Measurements from ENCODE around the gene DGCR2.

DNA sequence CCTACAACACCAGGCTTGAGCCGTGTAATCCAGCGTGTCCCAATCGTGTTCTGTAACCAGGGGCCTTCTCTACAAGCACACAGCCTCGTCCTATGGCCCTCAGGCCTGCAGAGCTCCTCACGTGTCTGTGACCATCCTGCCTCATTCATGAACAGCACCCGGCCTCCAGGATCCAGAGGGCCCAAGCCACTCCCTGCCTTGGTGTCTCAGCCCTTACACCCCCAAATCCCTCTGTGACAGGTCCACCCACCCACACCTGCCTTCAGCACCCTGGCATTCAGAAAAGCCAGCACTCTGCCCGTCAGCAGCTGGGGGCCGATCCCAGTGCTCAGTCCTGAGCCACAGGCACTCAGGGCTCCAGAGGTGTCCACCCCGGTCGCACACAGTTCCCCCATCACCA, 14.7 kb upstream of the DGCR2 start:
- TF ChIP-seq, protein P1, sequence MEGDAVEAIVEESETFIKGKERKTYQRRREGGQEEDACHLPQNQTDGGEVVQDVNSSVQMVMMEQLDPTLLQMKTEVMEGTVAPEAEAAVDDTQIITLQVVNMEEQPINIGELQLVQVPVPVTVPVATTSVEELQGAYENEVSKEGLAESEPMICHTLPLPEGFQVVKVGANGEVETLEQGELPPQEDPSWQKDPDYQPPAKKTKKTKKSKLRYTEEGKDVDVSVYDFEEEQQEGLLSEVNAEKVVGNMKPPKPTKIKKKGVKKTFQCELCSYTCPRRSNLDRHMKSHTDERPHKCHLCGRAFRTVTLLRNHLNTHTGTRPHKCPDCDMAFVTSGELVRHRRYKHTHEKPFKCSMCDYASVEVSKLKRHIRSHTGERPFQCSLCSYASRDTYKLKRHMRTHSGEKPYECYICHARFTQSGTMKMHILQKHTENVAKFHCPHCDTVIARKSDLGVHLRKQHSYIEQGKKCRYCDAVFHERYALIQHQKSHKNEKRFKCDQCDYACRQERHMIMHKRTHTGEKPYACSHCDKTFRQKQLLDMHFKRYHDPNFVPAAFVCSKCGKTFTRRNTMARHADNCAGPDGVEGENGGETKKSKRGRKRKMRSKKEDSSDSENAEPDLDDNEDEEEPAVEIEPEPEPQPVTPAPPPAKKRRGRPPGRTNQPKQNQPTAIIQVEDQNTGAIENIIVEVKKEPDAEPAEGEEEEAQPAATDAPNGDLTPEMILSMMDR (IDR thresholded peaks at IDR 0.05) = no peak
- no peak for TF ChIP-seq POLR2A (IDR thresholded peaks at IDR 0.05)
